Measurements from ENCODE around the gene ACOXL.

The ACOXL gene

DNA sequence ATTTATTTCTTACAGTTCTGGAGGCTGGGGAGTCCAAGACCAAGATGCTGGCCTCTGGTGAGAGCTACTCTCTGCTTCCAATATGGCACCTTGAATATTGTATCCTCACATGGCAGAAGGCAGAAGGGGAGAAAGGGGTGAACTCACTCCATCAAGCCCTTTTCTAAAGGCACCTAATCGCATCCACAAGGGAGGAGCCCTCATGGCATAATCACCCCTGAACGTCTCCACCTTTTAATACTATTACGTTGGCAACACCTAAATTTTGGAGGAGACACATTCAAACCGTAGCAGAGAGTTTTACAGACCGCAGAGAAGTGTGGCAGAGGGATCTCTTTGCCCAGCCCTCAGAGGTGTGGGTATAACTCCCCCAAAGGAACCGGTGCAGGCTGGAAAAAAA is 245.8 kb downstream of the ACOXL start:
- DNase-seq (ENCODE audit: low read depth) = no peak

DNA sequence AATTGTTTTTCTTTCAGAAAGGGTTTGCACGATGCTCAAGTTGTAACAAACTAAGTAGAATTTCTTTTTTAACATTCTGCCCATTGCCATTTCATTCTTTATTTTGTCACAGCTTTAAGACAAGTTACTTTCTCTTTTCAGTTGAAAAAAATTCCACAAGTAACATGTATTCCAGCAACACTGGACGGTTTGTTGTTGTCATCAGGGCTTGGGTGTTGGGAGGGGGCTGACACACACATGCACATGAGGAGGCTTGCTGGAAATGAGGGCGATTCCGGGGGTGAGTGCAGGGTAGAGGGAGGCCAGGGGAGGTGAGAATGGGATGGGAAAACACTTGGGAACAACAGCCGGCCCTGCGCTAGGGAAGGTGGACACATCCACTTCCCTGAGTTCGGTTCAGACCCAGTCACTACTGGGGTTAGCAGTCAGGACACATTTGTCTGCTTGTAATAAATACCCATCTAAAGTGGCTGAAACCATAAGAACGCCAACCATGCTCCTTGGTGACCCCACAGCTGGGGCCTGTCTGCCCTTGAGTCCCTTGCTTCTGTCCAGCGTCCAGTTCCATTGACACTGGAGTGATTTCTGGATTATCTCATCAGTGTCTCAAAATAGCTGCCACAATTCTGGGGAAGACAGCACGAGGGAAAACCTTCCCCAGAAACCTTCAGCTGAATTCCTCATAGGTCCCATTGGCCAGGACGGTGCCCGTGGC is 246.5 kb downstream of the ACOXL start:
- DNase-seq (ENCODE audit: low read depth) = no peak

DNA sequence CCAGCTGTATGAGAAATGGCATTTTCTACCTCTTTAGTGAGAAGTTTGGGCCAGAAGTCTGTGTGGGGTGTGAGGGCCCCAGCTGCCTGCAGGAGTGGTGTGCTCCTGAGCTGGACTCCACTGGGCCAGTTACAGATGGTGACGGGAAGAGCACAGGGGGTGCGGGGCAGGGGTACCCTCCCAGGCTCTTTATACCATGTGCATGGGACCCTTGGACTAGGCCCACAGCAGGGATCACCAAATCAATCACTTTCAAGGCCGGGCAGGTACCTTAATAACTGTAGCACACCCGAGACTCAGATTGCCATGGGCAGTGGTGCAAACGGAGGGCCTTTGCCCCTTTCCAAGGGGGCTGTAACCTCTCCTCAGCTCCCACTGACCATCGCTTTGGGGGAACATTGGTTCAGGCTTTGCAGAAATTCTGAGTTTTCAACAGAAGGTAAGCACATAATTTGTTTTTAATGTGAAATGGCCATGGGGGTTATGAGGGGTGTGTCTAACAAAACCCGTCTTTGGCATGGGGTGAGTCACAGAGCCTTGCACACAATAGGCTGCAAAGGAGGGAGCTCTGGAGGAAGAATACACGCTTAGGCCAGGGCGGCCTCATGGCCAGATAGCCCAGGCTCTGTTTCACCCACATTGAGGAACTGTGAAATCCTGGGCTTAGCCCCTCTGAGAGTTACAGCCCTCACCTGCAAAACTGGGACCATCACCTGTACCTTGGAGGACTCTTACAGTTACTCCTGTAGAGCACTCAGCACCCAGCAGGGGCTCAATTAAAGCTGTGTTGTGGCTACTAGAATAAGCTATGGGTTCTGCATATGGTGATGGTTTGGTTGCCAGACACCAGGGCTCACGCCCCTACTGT is 247.3 kb downstream of the ACOXL start:
- DNase-seq (ENCODE audit: low read depth) = no peak

DNA sequence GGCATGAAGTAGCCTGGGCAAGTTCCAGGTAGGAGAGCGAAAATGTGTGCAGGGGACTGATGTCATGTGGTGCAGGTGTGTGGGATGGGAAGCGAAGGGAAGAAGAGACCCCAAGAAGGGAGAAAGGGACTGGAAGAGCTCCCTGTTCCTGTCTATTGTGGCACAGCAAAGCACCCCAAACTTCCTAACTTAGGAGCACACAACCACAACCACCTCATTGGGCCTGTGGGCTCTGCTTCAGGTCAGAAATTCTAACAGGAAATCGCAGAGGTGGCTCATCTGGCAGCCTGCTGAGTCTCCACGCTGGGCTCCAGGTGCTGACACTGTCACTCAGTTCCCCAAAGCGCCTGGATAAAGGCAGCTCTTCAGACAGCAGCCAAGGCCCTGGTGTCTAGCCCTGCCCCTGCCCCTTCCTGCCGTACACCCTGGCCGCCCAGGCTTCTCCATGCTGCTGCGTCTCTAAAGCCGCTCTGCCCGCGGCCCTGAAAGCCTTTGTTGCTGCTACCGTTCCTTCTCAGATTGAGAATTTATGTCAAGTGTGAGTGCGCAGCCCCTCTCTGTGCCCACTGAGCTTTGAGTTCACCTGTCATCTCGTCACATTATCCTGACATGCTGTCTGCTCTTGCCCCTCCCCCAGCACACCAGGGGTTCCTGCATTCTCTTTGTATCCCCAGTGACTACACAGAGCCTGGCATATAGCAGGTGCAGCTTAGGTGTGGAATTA is 248.1 kb downstream of the ACOXL start:
- DNase-seq (ENCODE audit: low read depth) = no peak

DNA sequence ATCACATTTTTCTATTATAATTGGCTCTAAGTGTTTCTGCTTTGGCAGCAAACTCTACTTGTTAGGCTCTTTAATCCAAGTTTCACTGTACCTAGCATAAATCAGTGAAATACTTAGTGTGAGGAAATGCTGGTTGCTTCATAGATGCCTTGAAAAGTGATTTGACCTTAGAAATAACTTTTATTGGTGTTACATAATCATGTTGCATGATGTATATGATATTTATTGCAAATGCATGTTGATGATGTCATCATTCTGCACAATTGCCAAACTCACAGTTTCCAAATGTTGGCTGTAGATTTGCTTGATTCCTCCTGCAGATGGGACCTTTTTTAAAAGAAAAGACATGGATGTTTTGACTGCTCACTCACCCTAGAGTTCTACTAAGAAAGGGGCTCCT is 250.8 kb downstream of the ACOXL start:
- no peak for DNase-seq (ENCODE audit: low read depth)

DNA sequence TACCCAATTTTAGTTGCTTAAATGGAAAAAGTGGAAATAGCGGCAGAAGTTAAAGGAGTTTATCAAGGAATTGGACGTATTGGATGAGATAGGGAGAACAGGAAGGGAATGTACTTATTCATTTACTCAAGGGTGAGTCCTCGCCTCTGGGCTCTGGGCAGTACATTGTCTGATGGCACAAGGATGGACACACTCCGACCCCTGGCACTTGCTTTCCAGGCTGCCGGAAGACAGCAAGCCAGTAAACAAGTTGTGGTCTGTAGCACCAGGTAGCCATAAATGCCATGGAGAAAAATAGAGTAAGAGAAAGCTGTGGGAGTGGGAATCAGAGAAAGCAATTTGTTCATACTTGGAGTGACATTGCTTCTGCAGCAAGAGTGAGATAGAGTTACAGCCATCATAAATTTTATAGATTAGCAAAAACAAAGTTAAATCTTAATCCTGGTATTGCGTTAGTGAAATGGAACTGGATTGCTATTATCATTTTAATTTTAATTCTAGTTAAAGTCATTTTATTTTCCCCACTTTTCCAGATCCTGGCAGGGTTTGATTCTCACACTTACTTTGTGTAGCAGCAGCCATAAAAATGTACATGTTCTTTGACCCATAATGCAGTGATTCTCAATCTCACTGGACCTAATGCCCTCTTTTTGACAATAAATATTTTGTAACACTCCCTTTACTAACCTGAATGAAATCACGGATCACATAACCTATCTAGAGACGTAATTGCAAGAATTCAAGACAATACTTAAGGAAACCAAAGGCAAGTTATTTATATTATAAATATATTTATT is 252.5 kb downstream of the ACOXL start:
- no peak for DNase-seq (ENCODE audit: low read depth)

DNA sequence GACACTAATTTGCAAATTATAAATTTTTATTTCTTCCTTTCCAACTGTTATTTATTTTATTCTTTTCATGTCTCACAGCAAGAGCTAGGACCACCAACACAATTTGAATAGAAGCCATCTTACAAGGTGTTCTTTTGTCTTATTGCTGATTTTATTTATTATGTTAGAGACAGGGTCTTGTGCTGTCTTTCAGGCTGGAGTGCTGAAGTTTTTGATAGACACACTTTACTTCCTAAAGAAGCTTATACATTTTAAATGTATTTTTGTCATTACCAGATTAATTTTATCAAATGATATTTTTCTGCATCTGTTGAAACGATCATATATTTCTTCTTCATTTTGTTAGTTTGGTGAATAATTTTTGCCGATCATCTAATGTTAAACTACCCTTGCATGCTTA is 258.1 kb downstream of the ACOXL start:
- no peak for DNase-seq (ENCODE audit: low read depth)

DNA sequence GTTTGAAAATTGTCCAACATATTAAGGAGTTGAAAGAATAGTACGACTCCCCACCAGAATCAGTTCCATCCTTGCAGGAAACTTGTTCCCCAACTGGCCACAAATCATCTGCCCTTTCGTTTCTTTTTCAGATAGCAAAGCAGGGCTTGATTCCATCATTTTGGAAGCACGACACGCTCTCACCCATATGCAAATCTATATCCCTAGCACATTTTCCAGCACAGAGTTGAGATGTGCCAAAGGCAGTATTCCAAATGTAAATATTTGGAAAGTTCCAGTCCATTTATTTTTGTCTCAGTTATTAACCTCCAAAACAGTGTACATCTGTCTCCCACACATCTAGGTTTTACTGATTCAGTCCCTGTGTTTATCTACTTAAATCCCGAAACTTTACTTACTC is 259.5 kb downstream of the ACOXL start:
- DNase-seq (ENCODE audit: low read depth) = no peak

DNA sequence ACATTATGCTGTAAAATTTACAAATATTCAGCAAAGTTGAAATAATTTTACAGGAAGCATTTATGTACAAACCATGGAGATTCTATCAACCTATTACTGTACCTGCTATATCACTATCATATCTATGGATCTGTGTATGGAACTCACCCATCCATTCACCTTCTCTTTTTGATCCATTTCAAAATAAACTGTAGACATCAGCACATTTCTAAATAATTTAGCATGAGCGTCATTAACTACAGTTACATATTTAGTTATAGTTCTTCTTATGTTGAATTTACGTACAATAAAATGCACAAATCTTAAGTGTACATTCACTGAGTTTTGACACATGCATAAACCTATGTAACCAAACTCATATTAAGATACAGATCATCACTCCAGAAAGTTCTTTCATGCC is 260.5 kb downstream of the ACOXL start:
- no peak for DNase-seq (ENCODE audit: low read depth)

DNA sequence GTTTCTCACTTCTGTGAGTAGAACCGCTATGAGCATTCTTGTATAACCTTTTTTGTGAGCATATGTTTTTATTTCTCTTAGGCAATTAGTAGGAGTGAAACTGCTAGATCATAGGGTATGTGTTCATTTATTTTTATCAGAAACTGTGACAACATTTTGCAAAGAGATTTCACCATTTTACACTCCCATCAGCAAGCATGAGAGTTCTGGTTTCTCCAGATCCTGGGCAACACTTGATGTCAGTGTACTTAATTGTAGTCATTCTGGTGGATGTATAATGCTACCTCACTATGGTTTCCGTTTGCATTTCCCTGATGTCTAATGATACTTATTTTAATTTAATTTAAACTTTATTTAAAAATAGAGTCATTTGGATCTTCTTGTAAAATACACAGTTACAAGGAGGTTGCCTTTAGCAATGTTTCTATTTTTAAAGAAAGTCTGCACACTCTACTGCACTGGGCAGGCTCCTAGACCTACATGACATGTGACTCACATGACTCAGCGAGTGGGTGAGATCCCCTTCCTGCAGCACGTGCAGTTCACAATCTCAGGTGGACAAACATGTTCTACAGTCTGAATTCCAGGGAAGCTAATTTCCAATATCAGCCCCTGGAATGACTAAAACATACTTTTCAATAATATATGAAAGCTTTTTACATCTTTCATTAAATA is 261.3 kb downstream of the ACOXL start:
- DNase-seq (ENCODE audit: low read depth) = no peak

DNA sequence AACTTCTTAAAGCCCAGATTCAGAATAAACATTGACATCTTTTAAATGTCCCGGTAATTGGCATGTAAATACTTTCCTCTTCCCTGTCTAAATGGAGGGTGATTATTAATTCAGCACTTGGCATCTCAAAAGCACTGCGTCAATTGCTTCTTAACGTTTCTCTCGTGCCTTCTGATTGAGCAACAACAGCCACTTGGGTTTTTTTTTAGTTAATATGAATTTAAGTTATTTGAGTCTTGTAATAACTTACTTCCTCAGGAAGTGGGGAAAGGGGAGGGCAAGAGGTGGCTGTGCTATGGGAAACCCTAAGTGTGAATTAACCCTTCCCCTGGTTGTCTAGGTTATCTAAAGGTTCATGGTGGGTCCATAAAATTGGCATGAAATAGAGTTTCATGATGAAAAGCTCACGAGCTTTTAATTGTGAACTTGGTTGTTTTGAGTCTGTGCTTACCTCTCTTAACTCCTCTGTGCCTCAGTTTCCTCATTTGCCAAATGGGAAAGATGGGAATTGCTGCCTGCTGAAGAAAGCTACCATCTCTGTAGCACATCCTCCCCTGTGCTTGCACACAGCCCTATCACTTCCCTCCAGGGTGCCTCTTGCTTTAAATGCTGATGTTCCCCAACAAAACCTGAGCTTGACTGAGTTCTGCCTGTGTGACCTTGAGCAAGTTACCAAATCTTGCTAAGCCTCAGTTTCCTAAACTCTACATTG is 262.0 kb downstream of the ACOXL start:
- DNase-seq (ENCODE audit: low read depth) = no peak

DNA sequence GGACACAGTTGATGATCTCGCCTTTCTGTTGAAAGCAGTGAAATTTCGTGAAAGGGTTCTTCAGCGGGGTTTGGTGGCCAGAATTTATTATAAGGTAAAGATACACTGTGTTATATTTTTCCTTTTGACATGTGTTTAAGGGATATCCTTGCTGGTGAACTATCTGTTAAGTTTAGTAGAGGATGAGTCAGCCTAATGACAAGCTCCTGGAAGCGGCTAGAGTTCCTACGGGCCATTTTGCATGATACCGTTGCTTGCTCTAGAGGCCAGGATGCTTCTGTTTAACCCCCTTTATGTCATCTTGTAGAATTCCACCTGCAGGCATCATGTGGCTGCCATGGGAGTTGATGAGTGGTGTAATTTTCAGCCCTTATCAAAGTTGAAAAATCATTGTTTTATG is 263.5 kb downstream of the ACOXL start:
- no peak for DNase-seq (ENCODE audit: low read depth)

DNA sequence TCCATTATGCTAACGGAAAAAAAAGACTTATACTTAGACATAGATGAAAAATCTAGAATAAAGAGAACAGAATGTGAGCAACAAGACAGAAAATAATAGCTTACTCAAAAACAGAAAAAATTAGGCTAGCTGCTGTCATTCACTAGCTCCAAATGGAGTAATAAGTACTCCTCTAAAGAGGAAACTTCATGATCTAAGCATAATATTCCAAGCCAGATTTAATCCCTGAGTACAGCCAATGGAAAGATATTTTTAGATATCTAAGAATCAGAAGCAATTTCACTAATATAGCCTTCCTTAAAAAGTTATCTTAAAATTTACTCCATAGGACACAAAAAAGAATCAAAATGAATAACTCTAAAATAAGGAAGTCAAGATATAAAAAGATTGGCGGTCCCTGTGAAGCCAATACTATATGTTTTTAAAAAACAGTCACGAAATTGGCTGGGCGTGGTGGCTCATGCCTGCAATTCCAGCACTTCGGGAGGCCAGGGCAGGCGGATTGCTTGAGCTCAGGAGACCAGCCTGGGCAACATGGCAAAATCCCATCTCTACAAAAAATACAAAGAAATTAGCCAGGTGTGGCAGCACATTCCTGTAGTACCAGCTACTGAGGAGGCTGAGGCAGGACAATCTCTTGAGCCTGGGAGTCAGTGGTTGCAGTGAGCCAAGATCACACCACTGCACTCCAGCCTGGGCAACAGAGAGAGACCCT is 265.1 kb downstream of the ACOXL start:
- no peak for DNase-seq (ENCODE audit: low read depth)

DNA sequence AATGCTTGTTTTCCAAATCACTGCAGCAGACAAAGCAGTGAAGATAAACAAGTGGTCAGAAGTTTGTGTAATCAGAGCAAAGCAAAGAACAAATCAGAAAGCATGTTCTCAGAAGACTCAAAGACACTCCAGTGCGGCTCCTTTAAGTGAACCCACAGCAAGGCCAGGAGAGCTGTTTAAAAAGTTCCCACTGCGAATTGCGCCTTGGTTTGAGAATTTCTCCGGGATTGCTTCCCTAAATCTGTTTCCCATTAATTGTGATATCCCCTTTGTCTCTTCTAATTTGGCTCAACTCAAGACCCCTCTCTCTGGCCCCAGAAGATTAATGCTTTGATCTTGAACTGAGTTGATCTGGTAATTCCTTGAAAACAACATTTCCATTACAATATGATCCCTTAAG is 265.9 kb downstream of the ACOXL start:
- DNase-seq (ENCODE audit: low read depth) = no peak

DNA sequence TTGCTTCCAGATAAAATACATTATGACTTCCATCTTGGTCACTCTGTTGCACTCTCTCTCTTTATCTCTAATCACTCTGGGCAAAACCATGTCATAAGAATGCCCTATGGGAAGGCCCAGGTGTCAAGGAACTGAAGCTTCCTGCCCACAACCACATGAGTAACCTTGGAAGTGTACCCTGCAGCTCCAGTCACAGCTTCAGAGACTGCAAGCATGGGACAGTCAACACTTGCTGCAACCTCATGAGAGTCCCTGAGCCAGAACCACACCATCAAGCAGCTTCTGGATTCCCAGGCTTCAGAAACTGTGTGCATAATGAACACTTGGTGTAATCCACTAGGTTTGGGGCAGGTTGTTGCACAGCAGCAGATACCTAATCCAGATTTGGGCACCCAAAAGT is 267.3 kb downstream of the ACOXL start:
- DNase-seq (ENCODE audit: low read depth) = no peak

DNA sequence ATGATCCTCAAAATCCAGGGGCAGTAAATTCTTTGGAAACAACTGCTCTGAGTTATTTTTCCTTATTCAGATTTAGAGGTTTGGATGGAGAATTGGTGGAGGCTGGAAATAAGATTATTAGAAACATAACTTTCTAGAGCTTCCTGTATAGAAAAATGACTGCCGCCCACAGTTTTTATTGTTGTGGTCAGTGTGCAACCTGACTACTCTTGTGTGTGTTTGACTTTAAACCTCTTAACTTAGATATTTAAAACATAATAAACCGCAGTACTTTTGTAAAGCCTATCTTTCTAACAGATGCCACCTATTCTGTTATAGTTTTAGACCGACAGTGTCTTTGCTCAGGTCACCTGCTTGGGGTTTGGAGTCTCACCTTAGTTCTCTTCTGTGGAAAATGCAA is 272.9 kb downstream of the ACOXL start:
- no peak for DNase-seq (ENCODE audit: low read depth)

DNA sequence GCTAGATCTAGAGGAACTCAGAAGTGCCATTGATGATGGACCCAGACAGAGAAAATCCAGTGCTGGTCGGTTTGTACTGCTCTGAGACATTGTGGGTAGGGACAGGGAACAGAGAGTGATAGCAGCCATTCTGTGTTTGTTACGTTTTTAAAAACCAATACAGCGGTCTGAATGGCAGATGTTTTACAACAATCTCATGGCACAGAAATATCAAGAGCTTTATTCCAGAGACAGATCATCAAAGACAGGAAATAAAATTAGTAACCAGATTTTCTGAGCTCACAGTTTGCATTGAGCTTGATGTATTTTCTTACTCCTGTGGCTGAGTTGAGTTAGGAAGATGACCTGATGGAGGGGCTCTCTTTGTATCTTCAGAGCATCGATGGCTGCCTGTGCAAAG is 273.4 kb downstream of the ACOXL start:
- DNase-seq (ENCODE audit: low read depth) = no peak

DNA sequence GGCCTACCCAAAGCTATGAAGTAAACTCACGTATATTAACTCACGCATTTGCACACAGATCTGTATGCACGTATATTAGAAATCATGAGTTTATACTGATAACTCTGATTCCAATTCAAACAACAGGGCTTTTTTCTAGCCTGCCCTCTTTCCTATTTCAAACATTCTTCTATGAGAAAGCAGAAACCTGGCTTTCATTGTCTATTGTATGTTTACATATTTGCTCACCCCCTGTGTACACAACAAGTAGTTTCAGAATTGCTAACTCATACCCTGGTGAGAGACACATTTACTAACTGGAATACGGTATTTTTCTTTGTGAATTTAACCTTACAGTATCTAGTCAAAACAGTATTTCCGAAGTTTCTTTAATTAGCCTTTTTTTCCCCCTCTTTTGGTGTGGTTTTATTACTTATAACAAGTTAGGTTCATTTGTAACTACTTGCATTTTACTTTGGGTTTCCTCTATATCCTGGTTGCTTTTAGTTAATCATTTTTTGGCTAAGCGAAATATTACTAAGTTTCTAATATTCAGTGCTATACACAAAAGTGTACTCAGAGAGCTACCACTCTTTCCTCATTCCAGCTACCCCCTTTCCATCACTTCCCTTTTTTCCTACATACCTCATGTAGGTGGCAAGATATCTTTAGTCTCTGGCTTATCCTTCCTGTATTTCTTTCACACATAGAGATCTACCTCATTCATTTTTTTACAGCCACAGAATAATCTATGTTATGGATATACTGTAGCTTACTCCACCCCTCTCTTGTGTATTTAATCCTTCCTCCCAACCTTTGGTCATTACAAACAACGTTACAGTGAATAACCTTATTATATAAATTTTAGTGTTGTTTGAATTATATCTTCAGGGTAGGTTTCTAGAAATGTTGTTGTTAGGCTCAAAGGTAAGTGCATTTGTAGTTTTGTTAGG is 275.6 kb downstream of the ACOXL start:
- no peak for DNase-seq (ENCODE audit: low read depth)

DNA sequence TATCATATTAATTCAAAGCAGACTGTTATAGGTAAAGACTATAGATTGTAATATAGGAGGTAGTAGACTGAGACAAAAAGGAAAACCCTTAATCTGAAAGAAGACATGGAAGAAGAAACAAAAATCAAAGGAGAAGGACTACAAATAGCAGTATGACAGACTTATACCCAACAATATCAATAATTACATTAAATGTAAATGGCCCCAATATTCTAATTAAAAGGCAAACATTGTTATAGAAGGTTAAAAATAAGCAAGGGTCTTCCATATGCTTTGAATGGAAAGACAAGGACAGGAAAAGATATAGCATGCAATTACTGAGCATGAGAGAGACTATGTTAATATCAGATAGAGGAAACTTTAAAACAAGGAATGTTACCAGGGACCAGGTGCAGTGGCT is 278.8 kb downstream of the ACOXL start:
- DNase-seq (ENCODE audit: low read depth) = no peak

Data from fibroblast of gingiva (primary cell).